ENCODE results near the gene SH3GL1. TPM values are rescaled to one million over a fixed set of nuclear protein-coding genes. Genes with fewer than 3 reads are reported as not detected.

Gene SH3GL1
- total RNA-seq, 5 donors from 2014 or later (not counting 1 experiment from before 2014, with no cell fraction given): 38.8 to 51.5 (median 45.7) TPM

DNA sequence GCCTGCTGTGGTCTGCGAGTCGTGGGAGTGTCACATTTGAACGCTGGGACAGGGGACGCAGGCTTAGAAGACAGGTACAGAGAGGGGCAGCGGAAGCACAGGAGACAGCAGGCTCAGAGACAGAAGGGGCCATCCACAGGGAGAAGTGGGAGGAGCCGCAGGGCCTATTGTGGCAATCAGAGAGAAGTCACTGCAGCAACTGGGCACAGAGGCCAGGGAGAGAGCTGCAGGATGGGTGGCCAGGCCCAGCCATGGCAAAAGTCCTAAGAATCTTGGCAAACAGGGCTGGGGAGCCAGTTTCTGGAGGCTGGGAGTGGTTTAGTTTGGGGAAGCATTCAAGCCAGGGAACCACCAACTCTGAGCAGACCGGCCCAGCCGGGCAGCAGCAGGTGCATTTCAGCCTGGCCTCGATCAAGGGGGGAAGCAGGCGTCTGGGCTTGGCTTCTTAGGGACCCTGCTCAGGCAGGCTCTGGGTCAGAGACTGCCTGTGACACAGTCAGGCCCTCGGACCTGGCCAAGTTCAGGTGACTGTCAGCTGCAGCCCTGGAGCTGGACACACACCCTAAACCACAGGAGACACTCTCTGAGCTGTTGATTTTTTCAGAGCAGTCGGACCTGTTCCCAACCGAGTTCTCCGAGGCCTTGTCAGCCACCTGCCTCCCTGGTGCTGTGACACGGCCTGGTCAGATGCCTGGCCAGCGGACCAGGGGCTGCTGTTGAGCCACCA lies 11.8 kb downstream of the SH3GL1 start:
- ChIA-PET CTCF (no interaction called here), POLR2A (no interaction called here)
- Mint-ChIP-seq H3K4me3 (peak overlapping the region in 1 of 3 donors; percentile 22), H3K27me3 (no peaks in the 10 kb centered on the region), H3K4me1 (peaks cover 24 to 45% (median 38%) of the 10 kb centered on the region in 3 donors), H3K27ac (no peak overlapping the region), H3K9me3 (no peaks in the 10 kb centered on the region), H3K36me3 (peaks cover 5% of the 10 kb centered on the region)
- ATAC-seq (replicated peaks in 1 of 4) (no peak), DNase-seq (no peak)
- peaks cover 0 to 40% of the 10 kb centered on the region in 2 donors for H3K36me3 ChIP-seq (ENCODE audit: control insufficient read depth in 2 of 2, extremely low read depth in 1 of 2, insufficient read depth in 1 of 2, low read length in 1 of 2)
- peaks cover 7 to 33% of the 10 kb centered on the region in 2 experiments for H3K4me1 ChIP-seq (ENCODE audit: control insufficient read depth in 1 of 2, extremely low read depth in 1 of 2, insufficient read depth in 2 of 2, low read length in 2 of 2)
- H3K4me3 ChIP-seq (ENCODE audit: control insufficient read depth in 1 of 2, extremely low read depth in 1 of 2, low read length in 1 of 2): no peak overlapping the region
- no peak overlapping the region for H3K27ac ChIP-seq (ENCODE audit: low read length)
- no peaks in the 10 kb centered on the region for H3K27me3 ChIP-seq (replicated peaks in 1 of 2; ENCODE audit: control insufficient read depth in 2 of 2, extremely low read depth in 1 of 2, insufficient read depth in 2 of 2, low read length in 1 of 2)
- H3K9me3 ChIP-seq: no peaks in the 10 kb centered on the region
- WGBS (ENCODE audit: insufficient coverage): 95% methylated on average over 16 of the region's 16 CpGs

DNA sequence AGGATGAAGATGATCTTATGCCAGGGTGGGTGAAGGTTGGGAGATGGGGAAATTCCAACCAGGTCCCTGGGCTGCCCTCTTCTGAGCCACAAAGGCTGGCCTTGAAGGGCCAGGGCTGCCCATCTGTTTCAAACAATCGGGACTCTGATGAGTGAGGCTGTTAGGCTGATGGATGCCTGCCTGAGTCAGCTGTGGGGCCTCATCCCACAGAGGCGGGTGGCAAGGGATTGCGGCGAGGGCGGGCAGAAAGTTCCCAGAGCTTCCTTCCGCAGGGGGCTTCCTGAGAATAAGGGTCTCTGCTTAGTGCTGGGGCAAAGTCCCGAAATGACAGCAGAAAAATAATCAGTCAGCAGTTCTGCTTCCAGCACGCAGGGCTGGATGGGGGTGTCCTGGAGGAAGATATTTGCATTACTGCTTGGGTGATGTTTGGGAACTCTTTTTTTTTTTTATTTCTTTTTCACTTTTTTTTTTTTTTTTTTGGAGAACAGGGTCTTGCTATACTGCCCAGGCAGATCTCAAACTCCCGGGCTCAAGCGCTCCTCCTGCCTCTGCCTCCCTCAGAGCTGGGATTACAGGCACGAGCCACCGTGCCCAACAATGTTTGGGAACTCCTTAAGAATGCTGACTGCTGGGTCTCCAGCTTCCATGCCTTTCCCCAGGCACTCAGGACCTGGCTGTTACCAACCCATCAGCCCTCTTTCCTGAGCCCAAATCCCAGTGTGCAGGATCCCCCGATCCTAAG lies 14.1 kb downstream of the SH3GL1 start:
- peak overlapping the region in 1 of 2 donors; percentile 46 for H3K27ac Mint-ChIP-seq
- Histone ChIP-seq H3K36me3 (ENCODE audit: control insufficient read depth in 2 of 2, extremely low read depth in 1 of 2, insufficient read depth in 1 of 2, low read length in 1 of 2) (peaks cover 0 to 35% of the 10 kb centered on the region in 2 donors), H3K4me3 (ENCODE audit: control insufficient read depth in 1 of 2, extremely low read depth in 1 of 2, low read length in 1 of 2) (no peak overlapping the region), H3K27ac (ENCODE audit: low read length) (no peak overlapping the region), H3K9me3 (no peaks in the 10 kb centered on the region), H3K27me3 (replicated peaks in 1 of 2; ENCODE audit: control insufficient read depth in 2 of 2, extremely low read depth in 1 of 2, insufficient read depth in 2 of 2, low read length in 1 of 2) (no peaks in the 10 kb centered on the region), H3K4me1 (ENCODE audit: control insufficient read depth in 1 of 2, extremely low read depth in 1 of 2, insufficient read depth in 2 of 2, low read length in 2 of 2) (peaks cover 7 to 27% of the 10 kb centered on the region in 2 experiments)
- H3K4me1 Mint-ChIP-seq: peaks cover 27 to 33% (median 30%) of the 10 kb centered on the region in 3 donors
- no peaks in the 10 kb centered on the region for H3K27me3 Mint-ChIP-seq
- ChIA-PET POLR2A (interaction anchor here in 1 of 2 donors (0.7 kb wide), 1 partner anchor 821 kb away, joined by 12 read pairs; no protein-coding TSS in a partner anchor), CTCF (no interaction called here)
- H3K36me3 Mint-ChIP-seq: peaks cover 7% of the 10 kb centered on the region
- H3K4me3 Mint-ChIP-seq: no peak overlapping the region
- no peaks in the 10 kb centered on the region for H3K9me3 Mint-ChIP-seq
- ATAC-seq (replicated peaks in 1 of 4) (no peak), DNase-seq (no peak)
- WGBS (ENCODE audit: insufficient coverage): 88% methylated on average over 11 of the region's 13 CpGs

DNA sequence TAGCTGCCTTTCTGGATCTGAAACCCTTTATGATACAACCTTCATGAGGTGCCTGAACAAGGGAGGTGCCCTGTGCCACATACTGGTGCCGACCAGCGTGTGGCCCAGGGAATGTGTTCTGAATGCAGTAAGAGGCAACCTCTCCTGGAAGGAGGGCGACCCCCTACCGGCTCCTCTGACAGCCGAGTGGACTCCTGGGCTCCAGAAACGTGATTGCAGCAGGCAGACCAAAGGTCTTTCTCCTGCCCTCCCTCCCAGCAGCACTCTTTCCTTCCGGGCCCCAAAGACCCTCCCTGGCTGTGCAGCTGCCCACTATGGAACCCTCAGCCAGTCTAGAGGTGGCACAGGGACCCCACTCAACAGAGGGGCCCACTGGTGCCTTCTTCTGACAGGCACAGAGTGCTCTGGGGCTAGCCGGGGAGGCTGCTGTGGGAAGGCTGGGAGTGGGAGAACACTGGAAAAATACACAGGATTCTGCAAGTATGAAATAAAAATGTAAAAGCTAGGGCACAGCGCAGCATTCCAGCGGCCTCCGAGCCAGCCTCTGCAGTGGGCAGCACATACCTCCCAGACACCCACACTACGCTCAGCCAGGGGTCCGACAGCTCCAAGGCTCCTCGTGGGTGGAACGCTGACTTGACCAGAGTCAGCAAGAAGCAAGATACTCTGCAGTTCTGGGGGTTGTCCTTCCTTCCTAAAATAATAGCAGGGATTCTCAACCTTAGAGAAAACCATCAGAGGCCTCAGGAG lies 14.9 kb downstream of the SH3GL1 start:
- Mint-ChIP-seq H3K4me1 (peaks cover 27 to 33% (median 28%) of the 10 kb centered on the region in 3 donors), H3K27me3 (no peaks in the 10 kb centered on the region), H3K27ac (no peak overlapping the region), H3K4me3 (no peak overlapping the region), H3K36me3 (peaks cover 7% of the 10 kb centered on the region), H3K9me3 (no peaks in the 10 kb centered on the region)
- Histone ChIP-seq H3K27ac (ENCODE audit: low read length) (no peak overlapping the region), H3K4me3 (ENCODE audit: control insufficient read depth in 1 of 2, extremely low read depth in 1 of 2, low read length in 1 of 2) (no peak overlapping the region), H3K4me1 (ENCODE audit: control insufficient read depth in 1 of 2, extremely low read depth in 1 of 2, insufficient read depth in 2 of 2, low read length in 2 of 2) (peaks cover 7 to 27% of the 10 kb centered on the region in 2 experiments), H3K27me3 (replicated peaks in 1 of 2; ENCODE audit: control insufficient read depth in 2 of 2, extremely low read depth in 1 of 2, insufficient read depth in 2 of 2, low read length in 1 of 2) (no peaks in the 10 kb centered on the region), H3K36me3 (ENCODE audit: control insufficient read depth in 2 of 2, extremely low read depth in 1 of 2, insufficient read depth in 1 of 2, low read length in 1 of 2) (peaks cover 0 to 32% of the 10 kb centered on the region in 2 donors), H3K9me3 (no peaks in the 10 kb centered on the region)
- no peak for DNase-seq
- POLR2A ChIA-PET: interaction anchor here in 1 of 2 donors (0.6 to 0.7 kb wide), 2 partner anchors 467 to 821 kb away, joined by 3 to 12 read pairs; no protein-coding TSS in a partner anchor
- WGBS (ENCODE audit: insufficient coverage): 98% methylated on average over 9 of the region's 15 CpGs
- CTCF ChIA-PET: no interaction called here
- no peak for ATAC-seq (replicated peaks in 1 of 4)

- peak overlapping the region; percentile 94 to 96 for H3K27ac Mint-ChIP-seq
- ChIA-PET CTCF (interaction anchor here in 1 of 2 donors (0.5 to 1.0 kb wide), 5 partner anchors 22 to 898 kb away, joined by 3 to 5 read pairs (median 4); partner anchors contain the start of gene CHAF1A), POLR2A (interaction anchor here in 1 of 2 donors (0.5 kb wide), 1 partner anchor 43 kb away, joined by 4 read pairs; no protein-coding TSS in a partner anchor)
- no peaks in the 10 kb centered on the region for H3K27me3 Mint-ChIP-seq
- Histone ChIP-seq H3K4me1 (ENCODE audit: control insufficient read depth in 1 of 2, extremely low read depth in 1 of 2, insufficient read depth in 2 of 2, low read length in 2 of 2) (peaks cover 22 to 62% of the 10 kb centered on the region in 2 experiments), H3K27ac (ENCODE audit: low read length) (peak overlapping the region; percentile 86), H3K27me3 (replicated peaks in 1 of 2; ENCODE audit: control insufficient read depth in 2 of 2, extremely low read depth in 1 of 2, insufficient read depth in 2 of 2, low read length in 1 of 2) (no peaks in the 10 kb centered on the region), H3K36me3 (ENCODE audit: control insufficient read depth in 2 of 2, extremely low read depth in 1 of 2, insufficient read depth in 1 of 2, low read length in 1 of 2) (peaks cover 0 to 16% of the 10 kb centered on the region in 2 donors), H3K4me3 (ENCODE audit: control insufficient read depth in 1 of 2, extremely low read depth in 1 of 2, low read length in 1 of 2) (peak overlapping the region; percentile 17 to 45), H3K9me3 (no peaks in the 10 kb centered on the region)
- H3K9me3 Mint-ChIP-seq: no peaks in the 10 kb centered on the region
- 4% methylated on average over 15 of the region's 17 CpGs for WGBS (ENCODE audit: insufficient coverage)
- H3K4me3 Mint-ChIP-seq: peak overlapping the region; percentile 74 to 83 (median 77)
- peaks cover 49 to 68% (median 57%) of the 10 kb centered on the region in 3 donors for H3K4me1 Mint-ChIP-seq
- peaks cover 3% of the 10 kb centered on the region for H3K36me3 Mint-ChIP-seq
- peak; percentile 88 to 95 (median 91) for ATAC-seq (replicated peaks in 1 of 4)
- DNase-seq: peak; percentile 45 to 74 (median 59)
Measured at GRCh38 chr19:4380254-4380727, 20.1 kb downstream of the SH3GL1 start.

DNA sequence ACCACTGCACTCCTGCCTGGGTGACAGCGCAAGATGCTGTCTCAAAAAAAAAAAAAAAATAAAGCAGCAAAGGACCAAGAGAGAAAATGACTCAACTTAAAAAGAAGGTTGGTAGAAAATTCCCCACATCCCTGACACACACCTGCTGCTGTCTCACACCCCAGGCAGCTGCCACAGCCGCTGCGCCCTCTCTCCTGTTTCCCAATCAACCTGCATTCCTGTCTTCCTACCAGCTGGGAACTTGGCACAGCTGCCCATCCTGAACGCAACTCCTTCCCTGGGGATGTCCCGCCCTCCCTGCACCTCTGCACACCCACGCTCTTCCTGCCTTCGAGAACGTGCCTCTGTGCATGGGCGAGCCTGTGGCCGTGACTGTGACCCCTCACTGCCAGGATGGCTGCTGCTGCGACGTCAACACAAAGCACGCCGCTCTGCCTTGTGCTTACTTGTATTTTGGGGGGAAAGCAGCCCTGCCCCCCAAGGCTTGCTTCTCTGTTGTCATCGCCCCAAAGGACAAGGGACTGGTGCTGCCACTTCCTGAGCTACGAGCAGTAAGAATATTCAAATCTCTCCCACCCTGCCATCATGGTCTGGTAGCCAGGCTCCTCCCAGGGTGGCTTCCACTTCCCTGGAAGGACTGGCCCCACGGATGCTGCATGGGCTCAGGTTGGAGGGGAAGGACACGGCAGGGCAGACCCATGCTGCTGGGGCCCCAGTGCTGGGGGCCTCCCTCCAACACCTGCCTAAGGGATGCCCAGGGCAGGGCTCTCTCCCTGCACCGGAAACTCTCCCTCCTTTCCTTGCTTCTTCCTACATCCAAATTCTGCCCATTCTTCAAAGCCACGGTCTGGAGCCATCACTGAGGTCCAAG lies 20.7 kb downstream of the SH3GL1 start:
- no peaks in the 10 kb centered on the region for H3K9me3 Mint-ChIP-seq
- peak overlapping the region; percentile 17 to 45 for H3K4me3 ChIP-seq (ENCODE audit: control insufficient read depth in 1 of 2, extremely low read depth in 1 of 2, low read length in 1 of 2)
- ChIA-PET POLR2A (no interaction called here), CTCF (interaction anchor here (0.6 to 1.0 kb wide), 5 partner anchors 23 to 392 kb away, joined by 3 to 17 read pairs (median 5); partner anchors contain the start of gene CHAF1A (in 1 of the 2))
- WGBS (ENCODE audit: insufficient coverage): 17% methylated on average over 16 of the region's 20 CpGs
- no peaks in the 10 kb centered on the region for H3K27me3 ChIP-seq (replicated peaks in 1 of 2; ENCODE audit: control insufficient read depth in 2 of 2, extremely low read depth in 1 of 2, insufficient read depth in 2 of 2, low read length in 1 of 2)
- DNase-seq (peak in 14 of 35 experiments; percentile 8 to 48 (median 22)), ATAC-seq (replicated peaks in 1 of 4) (peak; percentile 50 to 58 (median 52))
- H3K36me3 Mint-ChIP-seq: peaks cover 3% of the 10 kb centered on the region
- peak overlapping the region; percentile 86 for H3K27ac ChIP-seq (ENCODE audit: low read length)
- H3K4me1 Mint-ChIP-seq: peaks cover 49 to 69% (median 57%) of the 10 kb centered on the region in 3 donors
- H3K36me3 ChIP-seq (ENCODE audit: control insufficient read depth in 2 of 2, extremely low read depth in 1 of 2, insufficient read depth in 1 of 2, low read length in 1 of 2): peaks cover 0 to 16% of the 10 kb centered on the region in 2 donors
- H3K9me3 ChIP-seq: no peaks in the 10 kb centered on the region
- peaks cover 22 to 68% of the 10 kb centered on the region in 2 experiments for H3K4me1 ChIP-seq (ENCODE audit: control insufficient read depth in 1 of 2, extremely low read depth in 1 of 2, insufficient read depth in 2 of 2, low read length in 2 of 2)
- peak overlapping the region; percentile 74 to 83 (median 77) for H3K4me3 Mint-ChIP-seq
- H3K27me3 Mint-ChIP-seq: no peaks in the 10 kb centered on the region
- peak overlapping the region; percentile 94 to 96 for H3K27ac Mint-ChIP-seq

All from T-cell (primary cell).